GM13977 (cell line): ENCODE results near the gene WWP2.
"Not testable (repeated sequence)": the region's sequence is repeated elsewhere in the genome, so short reads cannot be mapped to it uniquely, and the experiment has no call there.

ENCODE experiments used
- DNase-seq: peaks from one replicate; pipeline ENCODE4 v3.0.0; 2012; ENCODE audit warnings: low spot score
- in situ Hi-C: fragments of 300-500 bp; cut with MboI; formaldehyde crosslinking; loops from one replicate; pipeline ENCODE4 v1.12.0; 2022; ENCODE audit warnings: low sequenced_read_pairs, low pct_unique_long_range_greater_than_20kb, mixed read lengths, inconsistent platforms; ENCODE audit not compliant: unreplicated experiment
- TF ChIP-seq, protein P1 (sequence below): IDR thresholded peaks from 2 replicates; pipeline ENCODE4 v1.5.1; 2012; ENCODE audit warnings: mild to moderate bottlenecking, control low read depth; ENCODE audit not compliant: insufficient read depth; ENCODE audit errors: extremely low read depth, missing control alignments

Gene WWP2

DNA sequence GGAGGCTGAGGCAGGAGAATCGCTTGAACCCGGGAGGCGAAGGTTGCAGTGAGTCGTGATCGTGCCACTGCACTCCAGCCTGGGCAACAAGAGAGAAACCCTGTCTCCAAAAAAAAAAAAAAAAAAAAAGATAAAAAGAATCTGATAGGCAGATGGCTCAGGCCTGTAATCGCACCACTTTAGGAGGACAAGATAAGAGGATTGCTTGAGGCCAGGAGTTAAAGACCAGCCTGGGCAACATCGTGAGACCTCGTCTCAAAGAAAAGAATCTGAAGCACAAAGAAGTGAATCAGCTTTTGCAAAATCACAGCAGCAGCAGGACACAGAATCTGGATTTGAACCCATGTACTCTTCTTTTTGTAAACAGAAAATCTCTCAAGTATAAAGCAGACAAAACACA is 15.0 kb upstream of the WWP2 start:
- TF ChIP-seq, protein P1, sequence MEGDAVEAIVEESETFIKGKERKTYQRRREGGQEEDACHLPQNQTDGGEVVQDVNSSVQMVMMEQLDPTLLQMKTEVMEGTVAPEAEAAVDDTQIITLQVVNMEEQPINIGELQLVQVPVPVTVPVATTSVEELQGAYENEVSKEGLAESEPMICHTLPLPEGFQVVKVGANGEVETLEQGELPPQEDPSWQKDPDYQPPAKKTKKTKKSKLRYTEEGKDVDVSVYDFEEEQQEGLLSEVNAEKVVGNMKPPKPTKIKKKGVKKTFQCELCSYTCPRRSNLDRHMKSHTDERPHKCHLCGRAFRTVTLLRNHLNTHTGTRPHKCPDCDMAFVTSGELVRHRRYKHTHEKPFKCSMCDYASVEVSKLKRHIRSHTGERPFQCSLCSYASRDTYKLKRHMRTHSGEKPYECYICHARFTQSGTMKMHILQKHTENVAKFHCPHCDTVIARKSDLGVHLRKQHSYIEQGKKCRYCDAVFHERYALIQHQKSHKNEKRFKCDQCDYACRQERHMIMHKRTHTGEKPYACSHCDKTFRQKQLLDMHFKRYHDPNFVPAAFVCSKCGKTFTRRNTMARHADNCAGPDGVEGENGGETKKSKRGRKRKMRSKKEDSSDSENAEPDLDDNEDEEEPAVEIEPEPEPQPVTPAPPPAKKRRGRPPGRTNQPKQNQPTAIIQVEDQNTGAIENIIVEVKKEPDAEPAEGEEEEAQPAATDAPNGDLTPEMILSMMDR = no peak
- no peak for DNase-seq
- in situ Hi-C loops = no loop called here

DNA sequence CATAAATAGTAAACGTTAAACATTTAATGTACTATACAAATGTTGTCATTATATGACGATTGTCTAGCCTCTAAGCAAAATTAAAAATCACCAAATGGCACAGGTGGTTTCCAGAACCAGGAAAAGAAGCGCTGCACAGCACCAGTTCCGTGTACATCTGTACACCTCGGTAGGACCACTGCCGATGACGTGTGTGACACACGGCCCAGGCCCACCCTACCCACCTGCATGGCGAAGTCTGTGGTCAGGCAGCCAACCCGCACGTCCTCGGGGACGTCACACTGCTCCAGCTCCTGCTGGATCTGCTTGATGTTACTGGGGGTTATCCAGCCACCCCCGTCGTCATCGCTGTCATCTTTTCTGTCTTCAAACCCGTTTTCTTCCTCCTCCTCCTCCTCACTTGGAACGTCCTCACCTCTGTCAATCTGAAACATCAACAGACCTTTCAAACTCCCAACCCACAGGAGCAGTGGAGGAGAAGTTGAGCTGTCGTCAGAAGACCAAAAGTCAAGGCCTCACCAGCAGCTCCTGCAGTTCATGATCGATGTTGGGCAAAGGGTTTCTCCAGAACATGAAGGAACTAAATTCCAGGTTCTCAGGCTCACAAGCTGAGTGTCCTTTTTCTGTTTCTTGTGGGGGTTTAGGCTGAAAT is 13.3 kb upstream of the WWP2 start:
- DNase-seq = no peak
- TF ChIP-seq, protein P1 = no peak
- in situ Hi-C loops = no loop called here

DNA sequence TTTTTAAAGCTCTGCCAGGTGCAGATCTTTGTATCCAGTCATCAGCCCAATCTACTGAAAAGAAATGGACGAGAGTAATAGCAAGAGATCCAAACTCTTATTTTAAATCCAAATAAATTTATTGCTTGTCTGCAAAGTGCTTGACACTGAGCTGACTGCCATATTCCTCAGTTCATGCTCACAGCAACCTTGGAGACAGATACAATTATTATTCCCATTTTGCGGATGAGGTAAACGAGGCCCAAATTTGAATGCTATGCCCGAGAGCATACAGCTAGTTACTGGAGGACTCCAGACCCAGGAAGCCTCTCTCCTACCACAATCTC is 8.0 kb upstream of the WWP2 start:
- TF ChIP-seq, protein P1 = no peak
- no peak for DNase-seq
- in situ Hi-C loops = loop anchor here (10.0 kb wide), 1 partner anchor 359 kb away; no protein-coding TSS in a partner anchor

DNA sequence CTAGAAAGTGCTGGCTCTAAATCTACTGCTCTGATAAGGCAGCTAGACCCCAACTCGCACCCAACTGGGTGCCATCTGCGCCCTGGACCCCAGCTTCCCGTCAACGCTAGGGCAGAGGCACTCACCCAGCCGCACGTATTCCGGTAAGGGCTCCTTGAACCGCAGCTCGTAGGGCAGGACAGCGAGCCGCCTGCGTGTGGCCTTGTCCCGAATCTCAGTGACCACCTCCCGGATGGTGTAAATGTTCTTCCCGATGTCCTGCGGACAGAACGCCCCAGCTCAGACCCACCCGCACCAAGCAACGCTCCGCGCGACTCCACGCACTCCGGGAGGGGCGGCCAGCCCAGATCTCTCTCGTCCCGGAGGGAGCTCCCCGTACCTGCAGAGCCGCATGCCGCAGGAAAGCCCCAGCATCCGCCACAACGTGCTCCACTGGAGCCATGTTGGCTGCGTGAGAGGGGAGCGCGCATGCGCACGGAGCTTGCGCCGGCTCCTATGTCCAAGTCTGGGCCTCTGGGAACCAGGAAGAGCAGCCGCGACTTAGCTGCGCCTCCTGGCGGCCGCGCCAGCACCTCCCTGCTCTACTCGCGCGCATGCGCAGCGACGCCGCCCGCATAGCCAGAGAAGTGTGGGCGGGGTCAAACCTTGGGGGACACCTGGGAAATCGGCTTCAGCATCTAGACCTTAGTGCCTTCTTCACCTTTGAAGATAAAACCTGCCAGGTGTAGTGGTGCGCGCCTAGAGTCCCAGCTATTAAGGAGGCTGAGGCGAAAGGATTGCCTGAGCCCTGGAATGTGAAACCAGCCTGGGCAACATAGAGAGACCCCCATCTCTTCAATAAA is 7.4 kb upstream of the WWP2 start, which contains the start of gene NOB1:
Gene NOB1 (minus strand): TSS at position 458 of the 842 bp plus-strand sequence. CDS start 16 bp downstream, at position 442.
- TF ChIP-seq, protein P1 = peak; percentile 98
- peak; percentile 93 for DNase-seq
- in situ Hi-C loops = loop anchor here (10.0 kb wide), 1 partner anchor 360 kb away; no protein-coding TSS in a partner anchor

DNA sequence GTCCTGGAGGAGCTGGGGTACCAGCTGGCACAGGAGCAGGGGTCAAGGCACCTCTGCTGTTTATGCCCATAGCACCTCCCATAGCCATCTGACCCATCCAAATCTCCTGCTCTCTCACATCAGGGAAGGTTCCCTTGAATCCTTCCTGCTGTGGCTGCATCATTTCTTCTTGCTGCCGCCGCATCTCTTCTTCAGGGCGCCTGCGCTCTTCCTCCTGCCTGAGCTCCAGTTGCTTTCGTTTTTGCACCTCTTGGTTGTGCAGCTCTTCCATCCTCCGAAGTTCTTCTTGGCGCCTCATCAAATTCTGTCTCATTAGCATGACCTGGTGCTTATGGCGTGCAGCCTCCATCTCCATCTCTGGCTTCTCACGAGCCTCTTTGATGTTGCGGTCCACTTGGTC is 5.4 kb upstream of the WWP2 start:
- TF ChIP-seq, protein P1 = no peak
- no peak for DNase-seq
- in situ Hi-C loops = loop anchor here (10.0 kb wide), 1 partner anchor 362 kb away; no protein-coding TSS in a partner anchor

DNA sequence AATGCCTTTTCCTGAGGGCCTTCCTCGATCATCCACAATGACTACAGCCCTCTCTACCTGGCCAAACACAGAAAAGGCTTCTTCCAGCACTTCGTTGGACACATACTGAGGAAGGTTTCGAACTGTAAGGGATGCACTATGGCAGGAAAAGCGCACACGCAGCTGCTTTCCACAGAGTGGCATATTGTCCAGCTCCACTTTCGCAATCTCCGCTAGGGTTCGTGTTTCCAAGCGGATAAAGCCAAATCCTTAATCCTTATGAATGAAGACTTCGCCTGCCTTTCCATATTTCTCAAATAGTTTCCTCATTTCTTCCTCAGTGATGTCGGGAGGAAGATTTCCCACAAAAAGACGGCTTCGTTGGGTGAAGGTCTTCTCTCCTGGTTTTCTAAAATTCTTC is 4.8 kb upstream of the WWP2 start:
- not testable (repeated sequence) for DNase-seq
- in situ Hi-C loops = loop anchor here (10.0 kb wide), 1 partner anchor 363 kb away; no protein-coding TSS in a partner anchor
